Psoas muscle (tissue), 8 donors: ENCODE results near the gene FKBP8. TPM values are rescaled to one million over a fixed set of nuclear protein-coding genes. Genes with fewer than 3 reads are reported as not detected.

ENCODE experiments used
- ATAC-seq, 4 donors: fragments of 200-7000 bp; cut with Tn5 transposase; one replicate each; pipeline ENCODE4 v1.9.1; 2020; ENCODE audit warnings: moderate library complexity in 3 of 4, mild to moderate bottlenecking in 2 of 4
- DNase-seq, 2 donors: peaks; one replicate each; pipeline ENCODE4 v3.0.0-alpha.2; 2020
- H3K27ac ChIP-seq: fragments of 200-600 bp; one replicate; pipeline ENCODE4 v1.8.0; 2022
- H3K27me3 ChIP-seq, 3 donors: fragments of 200-600 bp in 1 of 3; one replicate each; pipeline versions ENCODE4 v1.6.1 to v1.8.0; 2013 to 2022; ENCODE audit warnings: low read length in 2 of 3, mild to moderate bottlenecking in 2 of 3, moderate library complexity in 1 of 3; ENCODE audit not compliant: insufficient read depth in 3 of 3
- H3K36me3 ChIP-seq, 2 donors: fragments of 200-600 bp in 1 of 2; one replicate each; pipeline versions ENCODE4 v1.6.1 to v1.8.0; 2013 to 2022; ENCODE audit warnings: low read depth in 1 of 2, mild to moderate bottlenecking in 1 of 2, moderate library complexity in 1 of 2; ENCODE audit not compliant: insufficient read depth in 1 of 2
- H3K4me1 ChIP-seq: fragments of 200-600 bp; one replicate; pipeline ENCODE4 v1.8.0; 2022
- H3K4me3 ChIP-seq: fragments of 200-600 bp; one replicate; pipeline ENCODE4 v1.8.0; 2022; ENCODE audit warnings: mild to moderate bottlenecking
- H3K9me3 ChIP-seq: fragments of 200-600 bp; one replicate; pipeline ENCODE4 v1.8.0; 2022
- CTCF ChIP-seq: fragments of 200-600 bp; IDR thresholded peaks from one replicate; pipeline ENCODE4 v1.8.0; 2022; ENCODE audit warnings: antibody characterized with exemption
- WGBS, 3 donors: extraction: QIAGEN DNeasy Blood & Tissue Kit; methylation state at CpG; one replicate each; pipeline versions ENCODE4 v1.1.6 to v1.1.7; 2013; 5-methylcytosine and 5-hydroxymethylcytosine counted together
- intact Hi-C, 2 donors: fragments of 100-400 bp; cut with DNase I; formaldehyde crosslinking; loops; one replicate each; pipeline versions ENCODE4 v1.11.0 to v1.14.2; 2022
- polyA plus RNA-seq, 3 donors: library from polyadenylated mRNA; stranded (reverse); fragments of 200-250 nt; gene quantifications; one replicate each; pipeline ENCODE4 v1.2.3, GENCODE V29; 2013
- total RNA-seq, 4 donors: library from RNA; stranded (reverse); fragmentation: NEBNext Ultra II Directional in 2 of 4; extraction: Animal tissue kit (Norgen Biotek cat#: 25700) in 2 of 4; gene quantifications; one replicate each; pipeline versions ENCODE4 v1.2.1 to v1.2.4, GENCODE V29; 2021 to 2023
- donor health status: healthy with polysubstance abuse.
- donor health status: DM: no; HTN: no; CAD: no; lungs with moderate emphysema.
- donor health status: Bipolar disorder and iron deficiency.
- donor health status: healthy.
- donor health status: DM: yes; HTN: yes; CAD: no.
- donor health status: DM: no; HTN: no; CAD: no.
- donor health status: DM: no; HTN: no; CAD: no.
- donor health status: DM: yes; HTN: yes; CAD: no.

FKBP8 gene
- total and polyA plus RNA-seq, 7 donors: 92.8 to 143 (median 130) TPM

DNA sequence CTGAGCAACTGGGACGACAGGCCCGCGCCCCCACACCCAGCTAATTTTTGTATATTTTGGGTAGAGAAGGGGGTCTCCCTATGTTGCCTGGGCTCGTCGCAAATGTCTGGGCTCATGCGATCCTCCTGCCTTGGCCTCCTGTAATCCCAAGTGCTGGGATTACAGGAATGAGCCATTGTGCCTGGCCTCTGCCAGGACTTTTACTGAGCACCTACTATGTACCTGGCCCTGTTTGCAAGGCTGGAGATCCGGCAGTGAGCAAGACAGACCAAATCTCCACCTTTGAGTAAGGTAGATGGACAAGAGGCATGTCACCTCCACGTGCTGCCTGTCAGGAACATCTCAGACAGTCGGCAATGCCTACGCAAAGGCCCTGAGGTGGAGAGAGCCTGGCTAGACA is 6.9 kb downstream of the FKBP8 start:
- Histone ChIP-seq H3K4me1 (no peaks in the 10 kb centered on the region), H3K9me3 (no peaks in the 10 kb centered on the region), H3K27me3 (no peaks in the 10 kb centered on the region), H3K4me3 (no peak overlapping the region), H3K27ac (no peak overlapping the region), H3K36me3 (peaks cover 0 to 89% of the 10 kb centered on the region in 2 donors)
- ATAC-seq: no peak
- no peak for TF ChIP-seq CTCF
- 93 to 97% (median 95%) methylated on average over 10 of the region's 10 CpGs for WGBS, 3 donors
- no peak for DNase-seq
- intact Hi-C loops: no loop called here

GRCh38 chr19:18533058-18533457 is 10.3 kb downstream of the FKBP8 start:
- peaks cover 0 to 65% of the 10 kb centered on the region in 2 donors for H3K36me3 ChIP-seq
- 93 to 98% (median 94%) methylated on average over 4 of the region's 4 CpGs for WGBS, 3 donors
- no peaks in the 10 kb centered on the region for H3K4me1 ChIP-seq
- no peak overlapping the region for H3K4me3 ChIP-seq
- DNase-seq: no peak
- no peak for TF ChIP-seq CTCF
- ATAC-seq: no peak
- no peaks in the 10 kb centered on the region for H3K27me3 ChIP-seq
- intact Hi-C loops: no loop called here
- no peaks in the 10 kb centered on the region for H3K9me3 ChIP-seq
- no peak overlapping the region for H3K27ac ChIP-seq

DNA sequence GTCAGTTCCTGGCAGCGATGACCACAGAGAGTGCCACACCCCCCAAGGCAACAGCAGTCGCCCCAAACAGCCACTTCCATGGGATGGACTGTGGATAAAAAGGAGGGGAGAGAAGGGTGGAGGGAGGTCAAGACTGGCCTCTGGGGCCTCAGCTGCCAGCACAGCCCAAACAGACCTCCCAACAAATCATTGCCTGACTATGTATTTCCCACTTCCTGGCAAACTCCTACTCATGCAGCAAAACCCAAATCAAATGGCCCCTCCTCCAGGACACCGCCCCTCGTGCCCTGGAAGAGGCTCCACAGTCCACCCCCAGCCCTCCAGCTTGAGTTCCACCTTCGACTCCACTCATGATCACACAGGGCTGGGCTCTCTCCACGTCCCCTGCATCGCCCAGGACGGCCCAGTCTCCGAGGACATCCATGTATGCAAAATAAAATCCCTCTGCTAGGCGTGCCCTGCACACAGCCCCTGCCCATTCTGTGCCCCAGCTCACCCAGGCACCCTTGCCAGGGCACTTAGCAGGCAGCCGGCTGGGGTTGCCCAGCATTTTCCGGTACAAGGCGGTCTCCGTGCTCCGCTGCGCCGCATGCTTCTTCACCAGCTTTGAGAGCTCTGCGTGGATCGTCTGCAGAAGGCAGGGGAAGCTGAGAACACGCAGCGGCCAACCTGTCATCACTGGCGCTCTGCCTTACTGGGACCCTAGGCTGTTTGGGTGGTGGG is 11.0 kb downstream of the FKBP8 start:
- no peak for DNase-seq
- no peak for TF ChIP-seq CTCF
- peaks cover 0 to 58% of the 10 kb centered on the region in 2 donors for H3K36me3 ChIP-seq
- H3K4me3 ChIP-seq: no peak overlapping the region
- no peaks in the 10 kb centered on the region for H3K27me3 ChIP-seq
- intact Hi-C loops: no loop called here
- no peak for ATAC-seq
- no peaks in the 10 kb centered on the region for H3K4me1 ChIP-seq
- no peaks in the 10 kb centered on the region for H3K9me3 ChIP-seq
- no peak overlapping the region for H3K27ac ChIP-seq
- WGBS, 3 donors: 96% methylated on average over 22 of the region's 22 CpGs

DNA sequence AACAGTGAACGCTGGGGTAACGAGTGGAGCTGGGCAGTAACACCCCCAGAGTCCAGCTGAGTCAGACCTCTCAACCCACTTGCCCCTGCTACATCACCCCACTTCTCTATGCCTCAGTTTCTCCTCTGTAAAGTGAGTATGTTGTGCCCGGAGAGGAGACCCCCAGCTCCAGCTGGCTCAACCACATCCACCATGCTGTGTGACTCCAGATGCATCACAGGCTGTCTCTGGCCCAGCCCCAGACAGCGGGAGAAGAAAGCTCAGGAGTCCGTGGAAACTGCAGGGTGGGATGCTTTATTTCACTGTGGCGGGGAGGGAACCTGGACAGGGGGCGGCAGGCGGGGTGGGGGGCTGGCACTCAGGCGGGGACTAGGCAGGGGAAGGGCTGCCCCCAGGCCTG is 11.9 kb downstream of the FKBP8 start:
- DNase-seq (no peak), ATAC-seq (no peak)
- no peaks in the 10 kb centered on the region for H3K9me3 ChIP-seq
- no peaks in the 10 kb centered on the region for H3K4me1 ChIP-seq
- no peak overlapping the region for H3K4me3 ChIP-seq
- no peak overlapping the region for H3K27ac ChIP-seq
- no peaks in the 10 kb centered on the region for H3K27me3 ChIP-seq
- H3K36me3 ChIP-seq: peaks cover 0 to 50% of the 10 kb centered on the region in 2 donors
- no peak for TF ChIP-seq CTCF
- 89 to 95% (median 92%) methylated on average over 8 to 9 of the region's 9 CpGs for WGBS, 3 donors
- intact Hi-C loops: no loop called here

GRCh38 chr19:18529782-18530181 is 13.6 kb downstream of the FKBP8 start:
- intact Hi-C loops: no loop called here

More at GRCh38 chr19:18529782-18530181, 13.6 kb downstream of the FKBP8 start:
- 73 to 78% (median 77%) methylated on average over 7 of the region's 7 CpGs for WGBS, 3 donors
- no peak overlapping the region for H3K4me3 ChIP-seq
- no peak for TF ChIP-seq CTCF
- H3K4me1 ChIP-seq: no peaks in the 10 kb centered on the region
- no peaks in the 10 kb centered on the region for H3K27me3 ChIP-seq
- no peak overlapping the region for H3K27ac ChIP-seq
- peaks cover 0 to 34% of the 10 kb centered on the region in 2 donors for H3K36me3 ChIP-seq
- DNase-seq (no peak), ATAC-seq (peak in 1 of 4 donors; percentile 12)
- no peaks in the 10 kb centered on the region for H3K9me3 ChIP-seq
